Hematopoietic multipotent progenitor cell (in vitro differentiated cells): ENCODE measurements around the gene GNAI3. TPM values are rescaled to one million over a fixed set of nuclear protein-coding genes. Genes with fewer than 3 reads are reported as not detected.

Experiments
- DNase-seq, 3 donors: peaks; one replicate each; pipeline ENCODE4 v3.0.0-alpha.2; 2011 to 2015; ENCODE audit warnings: low read depth in 2 of 3, low spot score in 2 of 3
- total RNA-seq: library from RNA; depleted of rRNA; stranded (reverse); fragments of >200 nt; gene quantifications from one replicate; pipeline ENCODE4 v1.2.3, GENCODE V29; 2012

Gene GNAI3
- 7.3 TPM for total RNA-seq

DNA sequence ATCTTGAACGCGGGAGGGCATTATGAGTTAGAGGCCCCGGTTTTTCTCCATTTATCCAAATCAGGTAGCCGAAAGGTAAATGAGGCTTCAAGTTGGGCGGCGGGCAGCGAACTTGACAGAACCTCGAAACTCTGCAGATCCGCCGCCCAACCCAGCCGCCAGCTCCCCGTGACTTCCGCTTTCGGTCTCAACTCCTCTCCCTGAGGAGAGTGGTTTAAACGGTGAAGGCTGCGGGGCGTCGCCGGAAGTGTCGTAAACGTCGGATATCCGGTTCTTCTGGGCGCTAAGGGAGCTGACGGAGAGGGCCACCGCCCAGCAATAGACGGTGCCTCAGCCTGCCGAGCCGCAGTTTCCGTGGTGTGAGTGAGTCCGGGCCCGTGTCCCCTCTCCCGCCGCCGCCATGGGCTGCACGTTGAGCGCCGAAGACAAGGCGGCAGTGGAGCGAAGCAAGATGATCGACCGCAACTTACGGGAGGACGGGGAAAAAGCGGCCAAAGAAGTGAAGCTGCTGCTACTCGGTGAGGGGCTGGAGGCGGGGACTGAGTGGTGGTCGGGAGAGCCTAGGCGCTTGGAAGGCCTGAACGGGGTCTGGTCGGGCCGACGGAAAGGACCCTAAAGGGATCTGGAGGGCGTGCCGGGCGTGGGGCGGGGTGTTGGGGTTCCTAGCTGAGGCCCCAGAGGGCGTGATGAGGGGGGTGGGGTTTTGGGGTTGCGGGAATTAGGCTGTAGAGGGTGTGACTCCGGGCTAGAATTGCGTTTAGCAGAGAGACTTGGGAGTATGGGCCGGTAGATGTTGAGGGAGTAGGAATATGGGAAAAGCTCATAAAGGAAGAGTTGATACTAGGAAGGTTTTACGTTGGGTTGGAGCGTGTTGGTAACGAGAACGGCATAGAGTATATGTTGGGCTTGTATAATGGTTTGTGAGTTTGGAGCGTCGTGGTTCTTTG is at the start of gene GNAI3:
Gene GNAI3 (plus strand): TSS at position 295 of the 947 bp plus-strand sequence. CDS start 106 bp downstream, at position 401.
- peak; percentile 91 to 98 (median 97) for DNase-seq

DNA sequence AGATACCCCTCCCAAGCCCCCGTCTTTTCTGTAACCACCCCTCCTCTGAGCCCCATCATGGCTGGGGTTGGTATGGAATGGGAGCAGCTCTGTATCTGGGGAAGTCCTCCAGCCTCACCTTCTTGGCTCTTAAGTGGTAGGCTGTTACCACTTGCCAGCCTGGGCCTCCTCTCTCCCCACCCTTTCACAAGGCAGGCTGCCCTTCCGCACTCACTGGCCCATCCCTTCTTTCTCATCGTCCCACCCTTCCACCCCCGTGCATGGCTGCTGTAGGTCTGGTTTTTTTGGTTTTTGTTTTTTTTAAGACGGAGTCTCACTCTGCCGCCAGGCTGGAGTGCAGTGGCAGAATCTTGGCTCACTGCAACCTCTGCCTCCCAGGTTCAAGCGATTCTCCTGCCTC is 49.3 kb upstream of the GNAI3 start:
- DNase-seq: no peak

DNA sequence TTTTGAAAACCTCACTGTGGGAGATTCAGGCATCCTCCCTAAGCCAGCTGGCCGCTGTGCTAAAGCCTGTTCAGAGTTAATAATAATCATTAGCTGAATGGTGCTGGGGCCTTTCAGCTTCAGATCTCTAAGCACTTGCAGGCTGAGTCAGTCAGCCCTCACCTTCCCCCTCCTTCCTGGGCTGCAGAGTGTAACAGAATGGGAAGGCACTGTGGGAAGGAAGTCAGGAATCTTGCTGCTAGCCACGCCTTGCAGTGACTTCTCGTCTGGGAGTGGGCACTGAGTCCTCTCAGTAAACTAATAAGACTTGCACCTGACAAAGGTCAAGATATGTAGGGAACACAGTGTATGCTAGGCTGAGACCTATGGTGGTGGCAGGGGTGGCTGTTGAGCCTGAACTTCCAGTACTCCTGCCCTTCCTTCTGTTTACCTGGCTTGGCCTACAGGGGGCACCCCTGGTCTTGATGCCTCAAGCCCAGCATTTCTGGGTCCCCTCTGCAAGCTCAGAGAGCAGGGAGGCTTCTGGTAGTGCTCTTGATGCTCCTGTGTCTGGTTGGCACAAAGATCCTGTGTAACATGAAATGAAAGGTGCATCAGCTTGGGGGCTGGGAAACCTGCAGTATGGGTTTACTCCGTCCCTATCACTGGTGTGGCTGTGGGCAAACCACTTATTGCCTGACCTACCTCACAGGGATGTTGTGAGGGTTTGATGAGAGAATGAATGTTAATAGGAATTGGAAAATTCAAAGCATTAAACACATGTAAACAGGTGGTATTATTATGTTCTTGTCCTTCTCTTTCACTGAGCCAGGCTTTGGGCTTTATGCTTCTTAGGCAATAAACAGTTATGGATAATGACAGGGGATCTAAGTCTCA is 48.5 kb upstream of the GNAI3 start:
- peak in 2 of 3 donors; percentile 46 to 55 for DNase-seq

DNA sequence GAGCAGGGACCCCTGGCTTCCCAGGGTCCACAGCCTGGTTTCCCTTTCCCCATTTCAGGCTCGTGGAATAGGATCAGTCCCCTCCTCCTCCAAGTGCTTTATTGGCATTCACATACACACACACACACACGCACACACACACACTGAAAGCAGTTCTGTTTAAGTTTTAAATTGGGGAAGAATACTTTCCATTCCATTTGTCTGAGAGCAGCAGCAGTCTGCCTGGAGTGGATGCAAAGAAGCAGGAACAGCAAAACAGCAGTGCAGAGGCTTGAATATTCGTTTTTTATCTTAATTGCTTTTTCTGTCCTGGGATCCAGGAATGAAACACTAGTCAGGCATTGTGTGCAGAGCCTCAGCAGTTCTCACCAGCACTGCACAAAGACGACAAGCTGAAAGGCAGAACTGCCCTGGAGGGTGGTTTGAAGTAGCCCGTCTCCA is 47.5 kb upstream of the GNAI3 start:
- DNase-seq: no peak

DNA sequence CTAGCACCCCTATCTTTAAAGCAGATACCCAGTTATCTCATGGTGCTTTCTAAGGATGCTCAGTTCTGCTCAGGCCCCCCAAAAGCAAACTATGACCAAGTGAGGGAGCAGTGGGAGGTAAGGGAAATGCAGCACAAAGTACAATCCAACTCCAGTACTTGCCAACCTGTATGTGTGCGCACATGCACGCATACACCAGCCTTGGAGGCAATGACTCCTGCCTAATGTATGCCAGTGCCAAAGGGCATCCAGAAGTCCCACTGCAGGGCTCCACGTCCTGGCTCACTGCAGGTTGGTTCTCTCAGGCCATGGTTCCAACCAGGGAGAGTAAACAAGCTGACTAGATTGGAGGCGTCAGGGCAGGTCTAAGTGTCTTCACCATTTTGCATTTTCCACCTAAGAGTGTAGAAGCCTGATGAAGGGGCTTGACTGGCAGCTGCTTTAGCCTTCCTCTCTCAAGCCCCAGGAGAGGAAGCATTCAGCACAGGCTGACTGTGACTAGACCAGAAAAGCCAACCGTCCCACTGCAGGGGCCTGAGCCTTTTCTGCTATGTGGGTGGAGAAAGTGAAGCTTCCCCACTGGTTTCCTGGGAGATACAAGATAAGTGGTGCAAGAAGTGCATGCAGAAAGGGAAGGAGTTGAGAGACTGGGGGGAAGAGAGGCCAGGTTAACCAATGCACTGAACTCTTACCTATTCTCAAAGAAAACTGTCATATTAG is 46.6 kb upstream of the GNAI3 start:
- DNase-seq: peak in 1 of 3 donors; percentile 26

DNA sequence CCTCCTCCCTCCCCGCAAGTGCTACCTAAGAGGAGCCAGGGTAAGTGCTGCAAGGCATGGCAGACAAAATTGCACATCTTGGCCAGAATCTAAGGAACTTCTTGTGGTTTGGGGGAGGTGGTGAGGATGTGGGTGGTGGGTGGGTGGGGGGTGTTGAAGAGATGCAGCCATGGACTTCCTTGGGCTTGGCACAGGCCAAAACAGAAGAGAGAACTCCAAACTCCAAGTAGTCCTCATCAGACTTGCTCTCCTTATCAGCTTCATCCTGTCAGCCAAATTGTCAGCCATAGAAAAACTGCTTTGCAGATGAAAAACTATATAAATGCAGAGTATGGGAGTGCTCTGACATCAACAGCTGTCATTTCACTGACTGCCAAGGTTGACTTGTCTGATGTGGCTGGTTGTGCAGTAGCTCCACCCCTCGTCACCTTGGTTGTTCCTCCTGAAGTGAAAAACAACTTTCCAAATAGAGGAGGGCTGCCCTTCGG is 46.0 kb upstream of the GNAI3 start:
- DNase-seq: no peak

DNA sequence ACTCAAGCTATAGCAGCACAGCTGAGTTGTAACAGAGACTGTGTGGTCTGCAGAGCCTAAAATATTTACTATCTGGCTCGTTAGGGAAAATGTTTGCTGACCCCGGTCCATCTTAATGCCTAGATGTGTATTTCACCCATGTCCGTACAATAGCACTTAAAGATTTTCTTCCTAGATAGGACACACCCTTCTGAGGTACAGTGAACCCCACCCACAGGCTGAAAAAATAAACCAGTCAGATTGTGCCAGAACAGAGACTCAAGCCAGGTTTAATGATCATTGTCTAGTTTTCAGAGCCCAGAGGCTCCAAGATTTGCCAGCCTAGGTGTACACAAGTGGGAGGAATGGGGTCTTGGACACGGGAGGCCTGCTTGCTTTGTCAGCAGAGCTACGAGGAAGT is 44.5 kb upstream of the GNAI3 start:
- no peak for DNase-seq

DNA sequence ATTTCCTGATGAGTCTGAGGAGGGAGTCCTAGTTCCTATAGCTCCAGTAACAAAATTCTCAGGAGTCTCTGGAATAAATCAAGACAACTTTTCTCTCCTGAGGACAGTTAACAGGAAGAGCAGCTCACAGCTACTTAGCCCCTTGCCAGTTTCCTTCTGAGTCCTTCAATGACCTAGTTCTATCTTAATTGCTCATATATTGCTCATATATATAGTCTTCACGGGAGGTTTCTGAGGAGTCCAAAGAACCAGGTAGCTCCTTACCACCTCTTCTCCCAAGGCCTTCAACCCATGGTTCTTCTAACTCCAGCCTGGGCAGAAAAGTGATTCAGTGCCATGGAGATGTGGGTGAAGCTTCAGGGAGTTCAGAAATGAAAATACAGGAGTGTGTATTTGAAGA is 43.4 kb upstream of the GNAI3 start:
- no peak for DNase-seq

DNA sequence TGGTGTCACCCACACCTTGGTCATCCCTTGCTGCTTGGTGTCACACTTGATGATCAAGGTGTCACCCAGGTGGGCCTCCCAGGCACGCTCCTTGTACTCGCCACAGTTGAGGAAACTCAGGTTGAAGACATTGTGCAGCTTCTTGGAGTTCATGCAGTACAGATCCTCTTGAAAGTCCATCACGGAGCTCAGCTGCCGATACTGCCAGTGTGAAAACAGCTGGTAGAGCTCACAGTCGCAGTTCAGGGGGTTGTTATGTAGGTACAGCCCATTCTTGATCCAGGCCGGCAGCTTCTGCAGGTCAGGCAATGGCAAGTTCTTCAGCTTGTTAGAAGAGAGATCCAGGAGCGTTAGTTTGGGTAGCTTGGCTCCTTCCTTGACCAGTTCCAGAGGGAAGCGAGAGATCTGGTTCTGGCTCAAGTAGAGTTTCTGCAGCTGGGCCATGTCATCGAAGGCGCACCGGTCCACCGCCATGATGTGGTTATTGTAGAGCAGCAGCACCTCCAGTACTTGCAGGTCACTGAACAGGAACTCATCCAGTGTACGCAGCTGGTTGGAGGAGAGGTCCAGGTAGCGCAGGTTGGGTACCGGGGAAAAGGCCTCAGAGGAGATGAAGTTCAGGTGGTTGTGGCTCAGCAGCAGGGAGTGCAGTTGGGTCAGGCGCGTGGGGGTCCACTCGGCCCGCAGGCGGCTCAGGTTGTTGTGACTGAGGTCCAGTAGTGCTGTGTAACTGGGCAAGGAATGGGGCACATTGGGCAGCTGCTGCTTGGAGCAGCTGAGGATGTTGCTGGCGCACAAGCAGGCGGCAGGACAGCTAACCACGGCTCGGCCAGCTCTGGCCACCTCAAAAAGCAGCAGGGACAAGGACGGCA is 40.2 kb upstream of the GNAI3 start:
- DNase-seq: no peak

DNA sequence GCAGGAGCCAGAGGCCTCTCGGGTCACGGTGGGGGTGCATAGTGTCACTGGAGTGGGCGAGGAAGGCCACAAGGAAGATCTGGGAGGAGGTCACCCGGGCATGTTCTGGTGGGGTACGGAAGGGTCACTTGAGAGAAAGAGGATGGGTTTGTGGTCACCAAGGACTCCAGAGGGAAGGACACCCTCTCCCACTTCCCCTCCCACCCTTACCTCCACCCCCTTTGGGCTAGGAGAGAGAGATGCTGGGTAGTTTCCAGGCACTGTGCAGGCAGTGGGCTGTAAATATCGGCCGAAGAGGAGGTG is 39.6 kb upstream of the GNAI3 start:
- DNase-seq: no peak

DNA sequence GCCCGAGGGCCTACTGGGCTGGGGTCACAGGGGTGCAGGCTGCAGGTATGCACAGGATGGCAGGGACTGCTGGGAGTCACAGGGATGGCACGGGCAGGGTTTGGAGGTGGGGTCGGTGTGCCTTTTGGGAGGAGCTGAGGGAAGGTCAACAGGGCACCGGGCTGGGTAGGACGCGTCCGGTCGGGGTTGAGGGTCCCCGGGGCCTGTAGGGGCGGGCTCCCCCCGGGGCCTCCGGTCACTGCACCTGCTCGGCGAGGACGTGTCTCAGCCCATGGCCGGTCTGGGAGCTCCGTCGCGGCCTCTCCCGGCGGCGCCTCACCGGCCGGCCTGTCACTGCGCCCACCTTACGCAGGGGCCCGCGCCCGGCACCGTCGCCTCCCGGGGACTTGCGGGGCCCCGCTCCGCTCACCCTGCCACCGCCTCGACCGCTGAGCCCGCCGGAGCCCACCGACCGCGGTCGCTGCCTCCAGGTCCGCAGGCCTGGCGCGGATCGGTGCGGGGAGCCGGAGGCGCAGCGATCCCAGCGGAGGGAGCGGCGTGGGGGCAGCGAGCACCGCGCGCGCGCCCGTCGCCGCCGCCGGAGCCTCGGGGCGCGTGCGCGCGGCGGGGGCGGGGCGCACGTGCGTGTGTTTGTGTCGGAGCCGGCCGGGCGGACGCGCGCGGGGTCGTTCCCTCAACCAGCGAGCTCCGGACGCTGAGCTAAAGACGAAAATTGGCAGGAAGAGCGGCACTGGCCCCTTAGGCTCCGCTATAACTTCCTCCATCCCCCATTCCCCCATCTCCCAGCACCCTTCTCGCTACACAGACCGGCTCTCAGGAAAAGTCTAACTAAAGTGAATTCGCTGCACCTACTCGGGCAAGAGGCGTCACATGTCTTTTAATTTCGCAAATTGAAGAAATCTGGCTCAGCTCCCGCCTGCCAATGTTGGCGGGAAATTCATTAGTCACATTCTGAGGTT is 39.0 kb upstream of the GNAI3 start, which contains the start of gene AMIGO1:
Gene AMIGO1 (minus strand): TSS at position 552 of the 959 bp plus-strand sequence. CDS start 815 bp downstream, outside the sequence.
- DNase-seq: peak; percentile 41 to 57 (median 54)

DNA sequence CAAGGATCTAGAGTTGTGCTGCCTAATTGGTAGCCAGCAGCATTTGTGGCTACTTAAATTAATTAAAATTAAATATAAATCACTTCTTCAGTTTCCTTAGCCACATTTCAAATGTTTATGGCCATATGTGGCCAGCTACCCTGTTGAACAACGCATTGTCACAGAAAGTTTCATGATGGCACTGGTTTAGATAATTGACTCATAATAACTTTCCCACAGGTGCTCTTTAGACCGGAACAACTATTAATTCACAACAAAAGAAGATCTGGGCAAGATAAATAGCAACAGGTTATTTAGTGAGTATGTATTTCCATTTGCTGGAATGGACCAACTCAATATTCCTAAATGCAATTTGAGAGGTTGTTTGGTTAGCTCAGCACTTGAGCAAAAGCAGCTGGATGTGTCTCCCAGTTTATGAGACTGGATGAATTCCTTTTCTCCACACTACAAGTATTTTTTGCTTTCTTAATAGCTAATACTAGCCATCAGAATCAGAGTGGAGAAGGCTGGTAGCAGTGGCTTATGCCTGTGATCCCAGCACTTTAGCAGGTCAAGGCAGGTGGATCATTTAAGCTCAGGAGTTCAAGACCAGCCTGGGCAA is 35.2 kb upstream of the GNAI3 start:
- DNase-seq: no peak

DNA sequence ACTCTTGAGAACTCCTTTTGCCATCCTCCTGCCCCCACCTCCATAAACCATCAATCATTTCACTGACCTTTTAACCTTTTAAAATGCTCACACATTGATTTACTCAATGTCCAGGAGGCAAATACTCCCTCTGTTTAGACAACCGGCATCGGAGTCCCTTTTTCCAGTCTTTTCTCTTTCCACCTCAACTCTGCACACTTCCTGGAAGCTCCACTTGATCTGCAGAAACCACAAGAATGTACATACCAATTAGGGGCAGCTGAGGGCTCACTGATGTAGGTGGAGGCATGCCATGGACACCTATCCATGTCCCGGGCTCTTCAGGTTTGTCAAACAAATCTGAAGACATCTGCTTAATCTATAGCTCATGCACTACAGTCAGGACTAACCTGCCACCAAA is 33.6 kb upstream of the GNAI3 start:
- no peak for DNase-seq

DNA sequence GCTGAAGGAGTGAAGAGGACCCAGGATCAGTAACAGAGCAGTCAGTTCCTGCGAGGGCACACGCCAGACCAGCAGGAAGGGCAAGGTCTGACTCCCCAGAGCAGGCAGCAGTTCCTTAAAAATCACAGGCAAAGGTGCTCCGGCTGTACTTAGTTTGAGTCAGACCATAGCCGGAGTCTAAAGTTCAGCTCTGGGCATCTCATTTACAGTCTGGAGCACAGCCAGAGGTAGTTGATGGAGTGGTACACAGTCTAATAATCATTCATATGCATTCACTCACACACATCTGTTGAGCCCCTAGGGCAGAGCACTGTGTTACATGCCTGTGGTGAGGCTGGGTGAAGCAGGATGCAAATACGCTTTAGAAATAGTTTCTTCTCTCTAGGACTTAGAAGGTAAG is 31.5 kb upstream of the GNAI3 start:
- DNase-seq: no peak

DNA sequence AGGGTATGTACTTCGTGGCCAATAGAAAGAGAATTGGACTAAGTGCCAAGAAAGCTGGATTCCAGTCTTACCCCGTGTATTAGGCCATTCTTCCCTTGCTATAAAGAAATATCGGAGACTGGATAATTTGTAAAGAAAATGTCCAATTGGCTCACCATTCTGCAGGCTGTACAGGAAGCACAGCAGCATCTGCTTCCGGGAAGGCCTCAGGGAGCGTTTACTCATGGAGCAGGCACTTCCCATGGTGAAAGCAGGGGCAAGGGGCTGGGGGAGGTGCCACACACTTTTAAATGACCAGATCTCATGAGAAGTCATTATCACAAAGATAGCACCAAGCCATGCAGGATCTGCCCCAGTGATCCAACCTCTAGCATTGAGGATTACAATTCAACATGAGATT is 31.1 kb upstream of the GNAI3 start:
- DNase-seq: no peak

DNA sequence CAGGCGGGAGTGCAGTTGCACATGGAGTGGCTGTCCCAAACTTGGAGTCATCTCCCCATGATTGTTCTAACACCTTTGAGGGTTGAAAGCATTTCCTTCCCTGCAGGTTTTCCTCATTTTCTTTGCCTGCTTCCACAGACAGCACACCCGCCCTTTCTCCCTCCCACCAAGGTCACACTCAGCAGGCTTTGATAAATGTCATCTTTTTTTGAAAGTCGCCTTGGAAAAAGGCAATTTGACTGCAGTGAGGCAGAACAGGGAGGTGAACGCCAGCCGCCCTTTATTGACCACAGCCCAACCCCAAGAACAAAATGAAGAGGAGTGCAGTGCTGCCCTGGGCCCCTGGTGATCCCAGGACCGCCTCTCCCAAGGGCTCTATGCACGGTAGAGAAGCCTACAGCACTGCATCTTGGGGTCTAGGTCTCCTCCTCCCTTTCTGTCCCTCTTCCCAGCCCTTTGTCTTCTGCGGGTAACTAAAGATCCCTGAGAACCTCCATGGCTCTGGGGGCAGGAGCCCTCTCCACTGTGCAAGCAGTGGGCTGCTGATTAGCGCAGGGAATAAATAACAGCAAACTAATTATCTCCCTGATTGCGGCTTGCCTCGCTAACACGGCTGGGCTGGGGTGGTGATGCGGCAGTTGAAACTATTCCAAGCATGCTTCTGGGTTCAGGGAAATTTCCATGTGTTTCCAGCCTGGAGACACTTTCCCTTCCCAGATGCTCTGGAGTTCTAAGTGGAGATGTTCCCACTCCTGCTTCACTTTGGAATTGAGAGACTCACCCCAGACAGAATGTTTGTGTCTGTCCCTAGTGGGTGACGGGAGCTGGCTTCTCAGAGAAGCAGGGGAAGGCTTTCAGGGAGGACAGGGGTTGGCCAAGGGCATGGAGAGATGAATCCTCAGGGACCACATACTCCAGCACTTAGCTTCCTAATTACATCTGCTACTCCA is 27.1 kb upstream of the GNAI3 start:
- no peak for DNase-seq

DNA sequence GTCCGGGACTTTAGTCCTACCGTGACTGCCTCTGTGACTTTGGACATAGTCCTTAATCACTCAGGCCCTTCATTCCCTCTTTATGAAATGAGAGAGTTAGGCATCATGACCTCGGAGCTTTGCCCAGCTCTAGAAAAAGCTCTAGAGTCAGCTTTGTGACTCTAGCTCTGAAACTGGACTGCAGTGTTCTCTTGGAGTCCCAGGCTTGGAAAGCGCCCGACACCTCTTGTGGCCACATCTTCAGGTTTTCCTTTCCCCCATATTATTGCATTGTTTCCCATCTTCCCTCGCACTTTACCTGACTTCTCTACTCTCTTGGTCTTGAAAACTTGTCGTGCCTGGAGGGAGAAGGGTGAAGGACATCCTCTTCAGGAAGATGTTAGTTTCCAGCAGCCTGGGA is 26.4 kb upstream of the GNAI3 start:
- DNase-seq: no peak
